Middle frontal gyrus (tissue), 1 donor: ENCODE data around the gene ALPP.
"Not testable (repeated sequence)": the region's sequence is repeated elsewhere in the genome, so short reads cannot be mapped to it uniquely, and the experiment has no call there.

Experiments used
- DNase-seq: peaks from one replicate; pipeline ENCODE4 v3.0.0-alpha.2; 2015; ENCODE audit warnings: low spot score; ENCODE audit errors: extremely low spot score

The ALPP gene

GRCh38 chr2:232422051-232422450, 43.5 kb downstream of the ALPP start:
- no peak for DNase-seq

DNA sequence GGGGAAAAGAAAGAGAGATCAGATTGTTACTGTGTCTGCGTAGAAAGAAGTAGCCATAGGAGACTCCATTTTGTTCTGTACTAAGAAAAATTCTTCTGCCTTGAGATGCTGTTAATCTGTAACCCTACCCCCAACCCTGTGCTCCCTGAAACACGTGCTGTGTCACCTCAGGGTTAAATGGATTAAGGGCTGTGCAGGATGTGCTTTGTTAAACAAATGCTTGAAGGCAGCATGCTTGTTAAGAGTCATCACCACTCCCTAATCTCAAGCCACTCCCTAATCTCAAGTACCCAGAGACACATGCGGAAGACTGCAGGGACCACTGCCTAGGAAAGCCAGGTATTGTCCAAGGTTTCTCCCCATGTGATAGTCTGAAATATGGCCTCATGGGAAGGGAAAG, 44.4 kb downstream of the ALPP start:
- not testable (repeated sequence) for DNase-seq

DNA sequence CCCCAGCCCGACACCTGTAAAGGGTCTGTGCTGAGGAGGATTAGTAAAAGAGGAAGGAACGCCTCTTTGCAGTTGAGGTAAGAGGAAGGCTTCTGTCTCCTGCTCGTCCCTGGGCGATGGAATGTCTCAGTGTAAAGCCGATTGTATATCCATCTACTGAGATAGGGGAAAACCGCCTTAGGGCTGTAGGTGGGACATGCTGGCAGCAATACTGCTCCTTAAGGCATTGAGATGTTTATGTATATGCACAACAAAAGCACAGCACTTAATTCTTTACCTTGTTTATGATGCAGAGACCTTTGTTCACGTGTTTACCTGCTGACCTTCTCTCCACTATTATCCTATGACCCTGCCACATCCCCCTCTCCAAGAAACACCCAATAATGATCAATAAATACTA, 44.9 kb downstream of the ALPP start:
- DNase-seq = not testable (repeated sequence)

DNA sequence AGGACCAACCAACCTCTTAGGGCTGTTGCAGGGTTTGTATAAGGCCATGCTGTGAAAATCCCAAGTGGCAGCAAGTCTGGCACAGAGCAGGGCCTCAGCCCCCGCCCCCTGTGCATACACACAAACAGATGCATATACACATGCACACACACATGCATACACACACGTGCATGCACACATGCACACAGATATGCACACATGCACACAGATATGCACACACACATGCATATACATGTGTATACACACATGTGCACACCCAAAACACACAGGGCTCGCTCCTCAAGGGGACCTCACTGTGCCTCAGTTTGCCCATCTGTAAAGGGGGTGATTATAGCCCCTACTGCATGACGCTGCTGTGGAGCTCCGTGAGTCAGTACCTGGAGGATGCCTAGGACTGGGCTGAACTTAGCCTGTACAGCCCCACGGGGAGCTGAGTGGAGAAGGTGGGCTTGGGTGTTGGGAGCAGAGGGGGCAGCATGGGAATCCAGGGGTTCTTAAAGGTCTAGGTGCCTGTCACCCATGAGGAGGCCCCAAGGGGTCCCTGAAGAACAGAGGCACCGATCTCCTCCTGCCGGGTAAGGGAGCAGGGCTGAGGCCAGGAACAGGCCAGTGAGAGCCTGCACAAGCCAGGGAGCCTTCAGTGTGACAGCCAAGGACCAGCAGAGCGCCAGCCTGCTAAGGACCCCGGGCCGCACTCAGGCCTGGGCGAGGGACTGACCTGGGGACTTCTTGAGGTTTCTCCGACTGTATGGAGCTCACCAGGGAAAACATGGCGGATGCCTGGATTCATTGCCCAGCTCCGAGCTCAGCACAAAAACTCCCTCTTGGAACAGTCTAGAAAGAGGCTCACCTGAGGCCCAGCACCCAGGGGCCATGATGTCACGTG, 53.4 kb downstream of the ALPP start:
- no peak for DNase-seq
